ENCODE data around the gene GIMAP8. TPM values are rescaled to one million over a fixed set of nuclear protein-coding genes. Genes with fewer than 3 reads are reported as not detected.
A peak's percentile ranks its signal among the peaks of the same experiment; 100 is the strongest.

GIMAP8 gene
- total and polyA plus RNA-seq, 11 donors: 11.3 to 36.0 (median 14.9) TPM

DNA sequence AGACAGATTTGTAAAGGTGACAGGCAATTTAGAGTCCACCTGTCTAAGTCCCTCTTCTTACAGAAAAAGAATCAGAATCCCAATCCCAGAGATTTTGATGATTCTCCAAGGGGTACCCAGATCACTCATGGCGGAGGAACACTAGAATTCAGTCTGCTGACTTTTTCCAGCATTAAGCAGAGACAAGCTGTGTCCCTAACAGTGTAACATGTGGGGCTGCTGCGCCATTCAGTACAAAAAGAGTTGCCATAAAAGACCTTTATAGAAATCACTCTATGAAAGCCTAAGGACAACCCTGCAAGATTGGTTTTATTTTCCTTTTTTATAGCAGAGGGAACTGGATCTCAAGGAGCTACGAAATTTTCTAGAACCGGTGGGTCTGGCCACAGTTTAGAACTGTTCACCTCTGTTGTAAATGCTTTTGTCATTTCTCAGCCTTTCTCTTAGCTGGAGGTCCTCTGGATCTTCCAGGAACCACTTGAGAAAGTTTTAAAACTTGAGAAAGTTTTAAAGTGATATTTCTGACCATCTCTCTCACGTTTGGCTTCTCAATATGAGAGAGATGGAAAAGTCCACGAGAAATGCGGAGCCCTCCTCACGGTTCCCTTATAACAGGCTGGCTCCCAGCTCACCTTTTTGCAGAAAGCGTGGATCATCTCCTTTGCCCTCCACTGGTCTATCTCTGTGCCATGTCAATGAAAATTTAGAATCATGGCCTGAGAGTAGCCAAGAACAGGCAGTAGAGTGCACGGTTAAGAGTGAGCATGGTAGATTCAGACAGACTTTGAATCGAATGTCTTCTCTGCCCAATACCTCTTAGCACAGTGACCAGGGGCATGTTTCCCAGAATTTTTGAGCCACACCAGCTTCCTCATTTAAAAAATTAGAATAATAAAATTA lies 65.1 kb downstream of the GIMAP8 start:
- Histone ChIP-seq H3K27me3 (no peaks in the 10 kb centered on the region), H3K27ac (peak overlapping the region; percentile 66 to 92 (median 85)), H3K9me3 (no peaks in the 10 kb centered on the region), H3K4me3 (peak overlapping the region; percentile 24 to 69 (median 60)), H3K4me1 (peaks cover 0 to 29% (median 2%) of the 10 kb centered on the region in 12 donors), H3K36me3 (peaks cover 0 to 11% (median 0%) of the 10 kb centered on the region in 9 donors)
- ATAC-seq (peak in 1 of 4 donors; percentile 52), DNase-seq (no peak)
- intact Hi-C loops (cut with DNase I): loop anchor here in 5 of 10 donors (2.0 to 5.0 kb wide), 10 partner anchors 33 to 239 kb away; partner anchors contain the start of genes GIMAP6 (in 3 of the 5), GIMAP8 (in 3 of the 5), GIMAP4 (in 1 of the 5) and GIMAP5 (in 1 of the 5)
- WGBS, 4 donors: 57 to 72% (median 62%) methylated on average over 11 of the region's 11 CpGs
- TF ChIP-seq, protein P1, sequence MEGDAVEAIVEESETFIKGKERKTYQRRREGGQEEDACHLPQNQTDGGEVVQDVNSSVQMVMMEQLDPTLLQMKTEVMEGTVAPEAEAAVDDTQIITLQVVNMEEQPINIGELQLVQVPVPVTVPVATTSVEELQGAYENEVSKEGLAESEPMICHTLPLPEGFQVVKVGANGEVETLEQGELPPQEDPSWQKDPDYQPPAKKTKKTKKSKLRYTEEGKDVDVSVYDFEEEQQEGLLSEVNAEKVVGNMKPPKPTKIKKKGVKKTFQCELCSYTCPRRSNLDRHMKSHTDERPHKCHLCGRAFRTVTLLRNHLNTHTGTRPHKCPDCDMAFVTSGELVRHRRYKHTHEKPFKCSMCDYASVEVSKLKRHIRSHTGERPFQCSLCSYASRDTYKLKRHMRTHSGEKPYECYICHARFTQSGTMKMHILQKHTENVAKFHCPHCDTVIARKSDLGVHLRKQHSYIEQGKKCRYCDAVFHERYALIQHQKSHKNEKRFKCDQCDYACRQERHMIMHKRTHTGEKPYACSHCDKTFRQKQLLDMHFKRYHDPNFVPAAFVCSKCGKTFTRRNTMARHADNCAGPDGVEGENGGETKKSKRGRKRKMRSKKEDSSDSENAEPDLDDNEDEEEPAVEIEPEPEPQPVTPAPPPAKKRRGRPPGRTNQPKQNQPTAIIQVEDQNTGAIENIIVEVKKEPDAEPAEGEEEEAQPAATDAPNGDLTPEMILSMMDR (IDR thresholded peaks at IDR 0.05): no peak
- TF ChIP-seq POLR2A (IDR thresholded peaks at IDR 0.05): no peak

DNA sequence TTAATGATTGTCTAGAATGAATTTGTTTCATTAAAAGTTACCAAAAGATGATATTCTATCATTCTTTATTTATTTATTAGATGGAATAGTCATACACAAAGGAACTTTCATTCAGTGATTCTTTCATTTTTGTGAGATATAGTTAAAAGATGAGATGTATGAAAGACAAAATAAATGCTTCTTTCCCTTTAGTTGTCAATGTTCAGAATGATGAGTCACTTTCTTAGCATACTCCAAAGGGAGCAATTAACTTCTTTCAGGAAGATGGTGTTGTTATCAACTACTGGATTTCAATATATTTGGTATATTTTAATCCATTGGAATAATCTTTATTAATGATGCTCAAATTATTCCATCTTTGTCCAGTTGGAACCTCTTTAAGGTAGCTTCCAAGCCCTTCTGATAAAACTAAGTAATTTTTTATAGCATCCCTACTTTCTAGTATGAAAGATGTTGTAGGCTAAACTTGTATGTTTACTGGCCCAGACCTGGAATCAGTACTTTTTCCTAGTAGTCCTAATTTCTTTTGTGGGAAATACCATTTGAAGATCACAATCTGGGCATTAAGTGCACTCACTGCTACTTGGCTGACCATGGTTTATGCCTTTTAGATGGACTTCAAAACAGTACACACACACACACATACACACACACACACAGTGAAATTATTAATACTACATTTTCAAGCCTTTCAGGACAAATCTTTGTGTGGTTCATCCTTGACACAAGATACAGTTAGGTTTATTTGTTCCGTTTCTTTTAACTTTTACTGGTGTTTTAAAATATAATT lies 66.7 kb downstream of the GIMAP8 start:
- intact Hi-C loops (cut with DNase I): loop anchor here in 4 of 10 donors (2.0 to 5.0 kb wide), 8 partner anchors 35 to 235 kb away; partner anchors contain the start of genes GIMAP6 (in 3 of the 4), GIMAP8 (in 2 of the 4), GIMAP4 (in 1 of the 4) and GIMAP5 (in 1 of the 4)
- Histone ChIP-seq H3K9me3 (no peaks in the 10 kb centered on the region), H3K4me3 (peak overlapping the region in 11 of 12 donors; percentile 46 to 69 (median 62)), H3K27me3 (no peaks in the 10 kb centered on the region), H3K27ac (peak overlapping the region; percentile 66 to 92 (median 85)), H3K4me1 (peaks cover 0 to 38% (median 2%) of the 10 kb centered on the region in 12 donors), H3K36me3 (peaks cover 0 to 26% (median 10%) of the 10 kb centered on the region in 9 donors)
- ATAC-seq: no peak
- TF ChIP-seq POLR2A (IDR thresholded peaks at IDR 0.05): no peak
- TF ChIP-seq, protein P1 (IDR thresholded peaks at IDR 0.05): no peak
- WGBS, 4 donors: 65 to 72% (median 67%) methylated on average over 1 of the region's 1 CpG
- no peak for DNase-seq

DNA sequence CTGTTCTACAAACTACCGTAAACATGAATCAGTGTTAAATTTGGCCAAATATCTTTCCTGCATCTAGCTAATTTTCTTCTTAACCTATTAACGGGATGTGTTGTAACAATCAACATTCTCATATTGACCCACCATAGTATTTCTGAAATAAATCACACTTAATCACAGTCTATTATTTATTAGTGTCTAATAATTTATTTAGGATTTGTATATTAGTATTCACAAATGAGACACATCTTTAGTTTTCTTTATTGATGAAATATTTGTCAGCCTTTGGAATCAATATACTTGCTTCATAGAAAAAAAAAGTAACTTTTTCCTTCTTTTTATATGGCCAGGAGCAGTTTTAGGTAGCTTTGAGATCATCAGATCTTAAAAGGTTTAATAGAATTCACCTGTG lies 68.9 kb downstream of the GIMAP8 start:
- ATAC-seq (no peak), DNase-seq (no peak)
- Histone ChIP-seq H3K9me3 (no peaks in the 10 kb centered on the region), H3K4me3 (peak overlapping the region in 10 of 12 donors; percentile 23 to 69 (median 62)), H3K27ac (peak overlapping the region; percentile 43 to 92 (median 85)), H3K36me3 (peaks cover 0 to 26% (median 10%) of the 10 kb centered on the region in 9 donors), H3K4me1 (peaks cover 0 to 26% (median 0%) of the 10 kb centered on the region in 12 donors), H3K27me3 (no peaks in the 10 kb centered on the region)
- intact Hi-C loops (cut with DNase I): loop anchor here in 4 of 10 donors (5.0 kb wide), 7 partner anchors 37 to 233 kb away; partner anchors contain the start of genes GIMAP6 (in 3 of the 4), GIMAP8 (in 2 of the 4), GIMAP4 (in 1 of the 4) and GIMAP5 (in 1 of the 4)
- 51 to 67% (median 56%) methylated on average over 2 of the region's 2 CpGs for WGBS, 4 donors
- no peak for TF ChIP-seq POLR2A (IDR thresholded peaks at IDR 0.05)
- TF ChIP-seq, protein P1 (IDR thresholded peaks at IDR 0.05): no peak

Measured in heart left ventricle (tissue), 16 donors.